Fibroblast of skin of left quadriceps (primary cell): ENCODE results near the gene GHRL.
A peak's percentile ranks its signal among the peaks of the same experiment; 100 is the strongest.

Experiments
- DNase-seq, 2 experiments: peaks; one replicate each; pipeline ENCODE4 v3.0.0-alpha.2; 2013; ENCODE audit warnings: low read depth in 2 of 2

GHRL gene

GRCh38 chr3:10327592-10327991 is 34.8 kb upstream of the GHRL start:
- DNase-seq, result no peak

DNA sequence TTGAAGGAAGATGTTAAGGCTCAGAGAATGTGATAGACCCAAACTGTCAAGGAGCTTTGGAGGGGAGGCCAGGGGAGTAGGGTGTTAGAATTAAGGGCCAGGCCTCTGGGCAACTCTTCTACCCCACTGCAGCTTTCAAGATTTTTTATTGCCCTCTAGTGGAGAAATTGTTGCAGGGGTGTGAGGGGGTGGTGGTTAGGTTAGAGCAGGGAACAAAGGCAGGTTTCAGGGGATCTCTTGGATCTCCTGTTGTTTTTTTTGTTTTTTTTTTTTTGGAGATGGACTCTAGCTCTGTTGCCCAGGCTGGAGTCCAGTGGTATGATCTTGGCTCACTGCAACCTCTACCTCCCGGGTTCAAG is 29.6 kb upstream of the GHRL start:
- no peak for DNase-seq

DNA sequence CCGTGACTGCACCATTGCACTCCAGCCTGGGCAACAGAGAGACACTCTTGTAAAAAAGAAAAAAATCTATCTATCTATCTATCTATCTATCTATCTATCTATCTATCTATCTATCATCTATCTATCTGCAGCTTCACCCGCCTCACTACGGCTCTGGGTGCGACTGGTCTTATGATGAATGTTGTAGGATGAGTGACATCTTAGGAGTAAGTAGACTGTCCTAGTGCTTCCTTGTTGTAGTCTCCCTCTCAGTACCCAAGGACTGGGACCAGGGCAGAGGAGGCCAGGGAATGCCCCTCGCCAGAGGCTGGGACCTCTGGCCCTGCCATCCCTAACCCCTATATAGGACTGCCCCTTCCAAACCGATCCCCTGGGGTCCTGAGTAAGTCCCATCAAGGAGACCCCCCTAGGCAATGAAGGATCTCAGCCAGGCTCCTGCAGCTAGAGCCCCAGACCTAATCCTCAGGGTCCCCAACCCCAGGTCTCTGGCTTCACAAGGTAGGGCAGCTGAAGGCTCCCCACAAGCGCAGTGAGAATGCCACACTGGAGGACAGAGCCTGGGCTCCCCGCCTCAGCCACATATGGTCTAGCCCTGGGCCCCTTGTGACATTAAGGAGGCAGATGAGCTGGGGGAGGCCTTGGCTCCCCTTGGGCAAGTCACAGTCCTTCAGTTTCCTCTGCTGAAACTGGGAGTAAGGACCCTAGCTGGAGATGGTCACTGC is 29.0 kb upstream of the GHRL start:
- DNase-seq, result no peak

DNA sequence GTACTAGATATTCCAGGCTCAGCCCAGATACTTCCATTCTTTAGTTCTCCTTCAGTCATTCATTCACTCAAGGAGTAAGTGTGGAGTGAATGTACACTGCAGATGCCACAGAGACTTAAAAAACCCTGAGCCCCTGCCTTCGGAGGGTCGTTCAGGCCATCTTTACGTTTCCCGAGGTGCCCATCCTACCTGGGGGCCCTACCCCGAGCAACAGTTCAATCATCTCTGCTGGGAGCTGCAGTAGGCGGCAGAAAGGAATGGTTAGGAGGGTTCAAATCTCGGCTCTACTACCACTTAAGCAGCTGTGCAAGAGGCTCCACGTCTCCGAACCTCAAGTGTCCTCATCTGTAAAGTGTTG is 27.6 kb upstream of the GHRL start:
- DNase-seq, result no peak

- no peak for DNase-seq
Observed at GRCh38 chr3:10319804-10320203, 27.1 kb upstream of the GHRL start.

GRCh38 chr3:10319251-10319650 is 26.5 kb upstream of the GHRL start:
- DNase-seq, result no peak

GRCh38 chr3:10317961-10318350 is 25.2 kb upstream of the GHRL start:
- DNase-seq, result no peak

- no peak for DNase-seq
Observed at GRCh38 chr3:10317311-10317960, 24.7 kb upstream of the GHRL start.

GRCh38 chr3:10315771-10316344 is 23.1 kb upstream of the GHRL start:
- no peak for DNase-seq

DNA sequence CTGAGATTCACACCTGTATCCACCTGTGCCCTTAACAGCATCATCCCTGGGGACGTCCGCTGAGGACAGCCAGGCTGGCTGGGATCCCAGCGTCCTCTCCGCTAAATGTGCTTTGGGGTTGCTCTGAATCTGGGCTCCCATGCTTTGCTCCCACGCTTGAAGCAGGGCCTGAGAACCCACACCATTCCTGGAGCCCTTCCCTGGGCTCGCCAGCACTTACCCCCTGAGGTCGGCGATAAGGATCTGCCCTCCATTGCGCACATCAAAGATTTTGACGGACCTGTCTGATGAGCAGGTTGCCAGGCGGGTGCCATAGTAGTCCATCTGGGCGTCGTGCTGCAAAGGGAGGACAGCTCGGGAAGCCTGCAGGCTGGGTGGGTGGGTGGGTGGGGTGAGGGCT is 22.4 kb upstream of the GHRL start:
- no peak for DNase-seq

DNA sequence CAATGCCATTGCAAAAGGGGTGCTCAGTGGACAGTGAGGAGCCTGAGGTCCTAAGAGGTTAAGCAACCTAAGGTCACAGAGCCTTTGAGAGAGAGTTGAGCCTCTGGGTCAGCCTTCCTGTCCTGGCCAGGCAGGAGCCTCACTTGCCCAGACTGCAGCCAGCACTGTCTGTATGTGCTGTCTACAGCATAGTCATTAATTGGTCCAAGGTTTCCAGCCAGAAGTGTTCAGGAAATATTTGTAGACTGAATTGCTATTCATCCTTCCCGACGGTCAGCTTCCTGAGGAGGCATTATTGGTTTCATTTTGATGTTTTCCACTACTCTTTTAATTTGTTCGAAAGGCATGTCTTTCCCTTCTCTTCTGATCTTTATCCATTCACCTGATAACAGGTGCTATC is 20.1 kb upstream of the GHRL start:
- no peak for DNase-seq

DNA sequence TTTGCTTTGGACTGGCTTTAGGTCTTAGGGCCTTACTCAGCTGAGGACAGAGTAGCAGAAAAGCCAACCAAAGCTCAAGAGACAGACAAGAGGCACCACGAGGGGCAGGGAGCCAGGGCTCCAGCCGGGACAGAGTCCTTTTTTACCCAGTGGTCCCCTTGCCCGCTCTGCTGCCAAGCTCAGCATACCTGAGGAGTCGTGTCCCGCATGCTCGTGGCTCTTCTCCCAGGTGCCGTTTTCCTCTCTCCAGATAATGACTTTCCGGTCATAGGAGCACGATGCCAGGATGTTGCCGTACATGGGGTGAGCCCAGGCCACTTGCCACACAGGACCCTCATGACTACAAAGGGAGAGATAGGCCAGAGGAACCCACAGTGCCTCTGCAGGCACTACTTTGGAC is 19.6 kb upstream of the GHRL start:
- no peak for DNase-seq

- no peak for DNase-seq
Observed at GRCh38 chr3:10311710-10312109, 19.0 kb upstream of the GHRL start.

- DNase-seq, result peak; percentile 58 to 60
Observed at GRCh38 chr3:10310578-10310977, 17.8 kb upstream of the GHRL start.

- DNase-seq, result no peak
Observed at GRCh38 chr3:10309736-10310135, 17.0 kb upstream of the GHRL start.

- DNase-seq, result no peak
Observed at GRCh38 chr3:10308678-10309077, 15.9 kb upstream of the GHRL start.

- DNase-seq, result no peak
Observed at GRCh38 chr3:10306156-10306555, 13.4 kb upstream of the GHRL start.

DNA sequence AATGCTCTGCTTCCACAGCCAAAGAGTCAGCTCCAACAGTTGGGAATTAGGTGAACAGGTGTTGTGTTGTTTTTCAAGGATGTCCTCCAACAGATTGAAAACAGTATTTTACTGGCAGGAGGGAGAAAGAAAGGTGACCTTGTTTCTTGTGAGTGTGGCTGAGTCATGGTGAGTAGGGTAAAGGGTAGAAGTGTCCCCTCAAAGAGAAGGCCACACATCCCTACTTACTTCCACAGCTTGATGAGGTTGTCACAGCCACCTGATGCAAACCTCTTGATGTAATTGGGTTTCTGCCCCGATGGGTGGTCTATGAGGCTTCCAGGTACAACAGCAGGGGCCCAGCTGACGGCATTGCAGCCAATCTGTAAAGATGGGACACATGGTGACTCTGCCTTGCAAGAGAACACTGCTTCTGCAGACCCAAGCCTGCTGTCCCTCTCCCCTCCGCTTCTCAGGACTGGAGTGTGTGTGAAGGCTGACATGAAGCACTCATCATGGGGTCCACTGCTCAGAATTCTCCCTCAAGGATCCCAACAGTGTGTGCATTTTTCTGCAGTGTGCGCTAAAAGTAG is 12.7 kb upstream of the GHRL start:
- no peak for DNase-seq

DNA sequence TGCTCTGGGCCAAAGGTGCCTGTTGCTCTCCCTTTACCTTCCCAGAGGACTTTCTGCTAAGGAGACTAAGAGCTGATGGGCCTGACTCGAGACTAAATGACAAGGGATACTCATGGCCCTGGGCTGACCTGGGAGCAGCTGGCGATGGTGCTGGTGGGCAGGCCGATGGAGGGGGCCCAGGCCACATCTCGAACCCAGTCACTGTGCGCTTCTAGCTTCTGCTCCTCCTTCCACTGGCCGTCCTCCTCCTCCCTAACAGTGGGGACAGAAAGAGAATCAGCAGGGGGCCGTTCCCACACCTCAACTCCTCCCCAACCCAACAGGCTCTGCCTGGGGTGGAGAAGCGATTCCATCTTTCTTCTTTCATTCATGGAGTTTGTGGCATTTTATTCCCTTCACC is 12.2 kb upstream of the GHRL start:
- no peak for DNase-seq

DNA sequence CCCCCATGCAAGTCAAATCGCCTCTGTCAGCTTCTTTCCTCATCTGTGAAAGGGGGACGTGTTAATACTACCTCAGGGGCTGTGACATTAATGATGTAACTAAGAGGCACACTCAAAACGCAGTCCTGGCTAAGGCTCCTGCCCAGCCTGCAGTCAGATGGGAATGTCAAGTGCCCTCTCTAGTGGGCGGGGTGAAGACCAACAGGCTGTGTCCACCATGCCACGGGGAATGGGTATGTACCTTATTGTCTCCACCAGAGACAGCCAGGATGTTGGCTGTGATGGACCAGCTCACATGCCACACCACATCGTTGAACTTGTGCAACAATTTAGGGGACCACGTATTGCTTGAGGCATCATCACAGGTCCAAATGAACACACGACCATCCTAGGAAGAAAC is 11.0 kb upstream of the GHRL start:
- no peak for DNase-seq

GRCh38 chr3:10303105-10303504 is 10.4 kb upstream of the GHRL start:
- no peak for DNase-seq

GRCh38 chr3:10300087-10300486 is 7.3 kb upstream of the GHRL start:
- no peak for DNase-seq

DNA sequence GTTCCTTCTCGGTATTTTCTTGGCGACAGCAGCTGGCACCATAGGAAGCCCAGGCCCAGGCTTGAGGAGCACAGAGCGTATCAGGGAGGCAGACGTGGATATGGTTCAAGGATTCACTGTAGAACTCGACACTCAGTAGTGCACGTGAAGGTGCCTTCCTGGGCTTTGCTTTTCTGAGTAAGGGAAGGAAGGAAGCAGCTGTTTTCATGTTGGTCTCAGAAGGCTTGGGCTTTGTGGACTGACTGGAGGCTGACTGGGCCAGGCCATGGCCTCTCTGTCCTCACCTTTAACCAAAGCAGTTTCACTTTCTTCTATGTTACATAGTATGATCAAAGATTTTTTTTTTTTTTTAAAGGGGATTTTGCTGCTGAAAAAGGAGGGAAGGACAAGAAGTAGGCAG is 6.9 kb upstream of the GHRL start:
- no peak for DNase-seq
